BLaER1 treated with 17β-estradiol and CSF1 and Interleukin-3, amounts not matched to agents 10 nM and 100 nM (cell line): ENCODE measurements around the gene MUC5AC.

ENCODE experiments used
- H3K27ac ChIP-seq, 11 experiments: shearing (Covaris generic); formaldehyde crosslinking; 2 replicates each; pipeline ENCODE4 v1.8.1; 2022
- H3K27me3 ChIP-seq, 11 experiments: shearing (Covaris generic); formaldehyde crosslinking; 2 replicates each; pipeline ENCODE4 v1.8.1; 2022
- H3K36me3 ChIP-seq, 11 experiments: shearing (Covaris generic); formaldehyde crosslinking; 2 replicates each; pipeline ENCODE4 v1.8.1; 2022
- H3K4me1 ChIP-seq, 10 experiments: shearing (Covaris generic); formaldehyde crosslinking; 2 replicates each; pipeline ENCODE4 v1.8.1; 2022
- H3K4me2 ChIP-seq, 11 experiments: shearing (Covaris generic); formaldehyde crosslinking; 2 replicates each; pipeline ENCODE4 v1.8.1; 2022
- H3K4me3 ChIP-seq, 10 experiments: shearing (Covaris generic); formaldehyde crosslinking; 2 replicates each; pipeline ENCODE4 v1.8.1; 2022
- H3K9ac ChIP-seq, 11 experiments: shearing (Covaris generic); formaldehyde crosslinking; 2 replicates each; pipeline ENCODE4 v1.8.1; 2022
- H3K9me3 ChIP-seq, 11 experiments: shearing (Covaris generic); formaldehyde crosslinking; replicated peaks in 1 of 11; 2 replicates each; pipeline ENCODE4 v1.8.1; 2022
- H4K20me1 ChIP-seq, 11 experiments: shearing (Covaris generic); formaldehyde crosslinking; 2 replicates each; pipeline ENCODE4 v1.8.1; 2022
- Cebpa-rat ChIP-seq, 11 experiments: shearing (Covaris generic); IDR thresholded peaks; 2 replicates each; pipeline ENCODE4 v1.8.1; 2022

Gene MUC5AC

GRCh38 chr11:1221848-1222311 lies 64.1 kb downstream of the MUC5AC start:
- Histone ChIP-seq H3K27ac (no peak overlapping the region), H3K27me3 (peaks cover 3 to 55% (median 34%) of the 10 kb centered on the region in 11 experiments; a peak in 16 of 22 replicates), H3K4me1 (peaks cover 0 to 6% (median 0%) of the 10 kb centered on the region in 10 experiments; a peak in 4 of 20 replicates), H3K36me3 (no peaks in the 10 kb centered on the region), H3K4me2 (no peak overlapping the region), H3K9me3 (no peaks in the 10 kb centered on the region), H4K20me1 (peaks cover 0 to 8% (median 0%) of the 10 kb centered on the region in 11 experiments; a peak in 3 of 22 replicates), H3K4me3 (no peak overlapping the region), H3K9ac (no peak overlapping the region)
- no peak for TF ChIP-seq Cebpa-rat (IDR thresholded peaks at IDR 0.05)

DNA sequence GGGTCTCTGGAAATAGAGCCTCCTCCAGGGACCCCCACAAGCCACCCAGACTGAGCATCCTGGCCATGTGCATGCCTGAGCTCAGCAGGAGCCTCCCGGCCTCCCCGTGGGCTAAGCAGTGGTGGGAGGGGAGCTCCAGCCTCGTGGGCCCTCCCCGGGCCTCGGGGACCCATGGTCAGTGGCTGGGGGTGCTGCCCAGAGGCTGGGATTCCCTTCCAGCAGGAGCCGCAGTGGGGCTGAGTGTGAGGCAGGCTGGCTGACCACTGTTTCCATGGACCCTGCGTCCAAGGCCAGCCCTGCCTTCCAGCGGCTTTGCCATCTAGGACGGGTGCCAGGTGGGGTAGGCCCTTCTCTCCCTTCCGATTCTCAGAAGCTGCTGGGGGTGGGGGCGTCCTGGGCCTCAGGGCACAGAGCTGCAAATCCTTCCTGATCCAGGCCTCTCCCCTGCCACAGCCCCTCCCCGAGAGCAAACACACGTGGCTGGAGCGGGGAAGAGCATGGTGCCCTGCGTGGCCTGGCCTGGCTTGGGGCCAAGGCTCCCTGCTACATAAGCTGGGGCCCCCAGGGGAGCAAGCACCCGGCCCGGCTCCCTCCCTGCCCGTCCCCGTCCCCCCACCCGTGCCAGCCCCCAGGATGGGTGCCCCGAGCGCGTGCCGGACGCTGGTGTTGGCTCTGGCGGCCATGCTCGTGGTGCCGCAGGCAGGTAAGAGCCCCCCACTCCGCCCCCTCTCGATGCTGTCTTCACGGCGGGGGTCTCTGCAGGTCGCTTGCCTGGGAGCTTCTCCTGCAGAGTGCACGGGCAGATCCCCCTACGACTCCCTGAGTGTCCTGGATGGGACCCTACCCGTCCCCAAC lies 65.0 kb downstream of the MUC5AC start, which contains the start of gene MUC5B:
MUC5B (plus strand) TSS at position 576 of the 855 bp plus-strand sequence; CDS start at position 634, 58 bp downstream.
- Histone ChIP-seq H3K9me3 (no peaks in the 10 kb centered on the region), H3K36me3 (no peaks in the 10 kb centered on the region), H3K27ac (no peak within 1 kb of the TSS), H4K20me1 (peaks cover 0 to 13% (median 0%) of the 10 kb centered on the region in 11 experiments; a peak in 3 of 22 replicates), H3K9ac (no peak within 1 kb of the TSS), H3K4me1 (peaks cover 0 to 6% (median 0%) of the 10 kb centered on the region in 10 experiments; a peak in 4 of 20 replicates), H3K27me3 (peaks cover 3 to 55% (median 34%) of the 10 kb centered on the region in 11 experiments; a peak in 16 of 22 replicates), H3K4me3 (no peak within 1 kb of the TSS), H3K4me2 (no peak within 1 kb of the TSS)
- no peak for TF ChIP-seq Cebpa-rat (IDR thresholded peaks at IDR 0.05)

GRCh38 chr11:1223346-1224110 lies 65.8 kb downstream of the MUC5AC start:
- H3K9me3 ChIP-seq: no peaks in the 10 kb centered on the region
- no peak overlapping the region for H3K4me3 ChIP-seq
- H3K36me3 ChIP-seq: no peaks in the 10 kb centered on the region
- H3K27ac ChIP-seq: no peak overlapping the region
- peaks cover 3 to 55% (median 34%) of the 10 kb centered on the region in 11 experiments; a peak in 16 of 22 replicates for H3K27me3 ChIP-seq
- no peak overlapping the region for H3K4me2 ChIP-seq
- H4K20me1 ChIP-seq: peaks cover 0 to 20% (median 0%) of the 10 kb centered on the region in 11 experiments; a peak in 3 of 22 replicates
- peaks cover 0 to 11% (median 0%) of the 10 kb centered on the region in 10 experiments; a peak in 6 of 20 replicates for H3K4me1 ChIP-seq
- no peak overlapping the region for H3K9ac ChIP-seq
- no peak for TF ChIP-seq Cebpa-rat (IDR thresholded peaks at IDR 0.05)

- Histone ChIP-seq H3K4me1 (peaks cover 0 to 11% (median 0%) of the 10 kb centered on the region in 10 experiments; a peak in 6 of 20 replicates), H3K4me3 (no peak overlapping the region), H3K27me3 (peaks cover 3 to 55% (median 34%) of the 10 kb centered on the region in 11 experiments; a peak in 16 of 22 replicates), H4K20me1 (peaks cover 0 to 16% (median 0%) of the 10 kb centered on the region in 11 experiments; a peak in 3 of 22 replicates), H3K36me3 (no peaks in the 10 kb centered on the region), H3K4me2 (no peak overlapping the region), H3K27ac (no peak overlapping the region), H3K9ac (no peak overlapping the region), H3K9me3 (no peaks in the 10 kb centered on the region)
- no peak for TF ChIP-seq Cebpa-rat (IDR thresholded peaks at IDR 0.05)
Measured at GRCh38 chr11:1224111-1224490, 66.3 kb downstream of the MUC5AC start.

DNA sequence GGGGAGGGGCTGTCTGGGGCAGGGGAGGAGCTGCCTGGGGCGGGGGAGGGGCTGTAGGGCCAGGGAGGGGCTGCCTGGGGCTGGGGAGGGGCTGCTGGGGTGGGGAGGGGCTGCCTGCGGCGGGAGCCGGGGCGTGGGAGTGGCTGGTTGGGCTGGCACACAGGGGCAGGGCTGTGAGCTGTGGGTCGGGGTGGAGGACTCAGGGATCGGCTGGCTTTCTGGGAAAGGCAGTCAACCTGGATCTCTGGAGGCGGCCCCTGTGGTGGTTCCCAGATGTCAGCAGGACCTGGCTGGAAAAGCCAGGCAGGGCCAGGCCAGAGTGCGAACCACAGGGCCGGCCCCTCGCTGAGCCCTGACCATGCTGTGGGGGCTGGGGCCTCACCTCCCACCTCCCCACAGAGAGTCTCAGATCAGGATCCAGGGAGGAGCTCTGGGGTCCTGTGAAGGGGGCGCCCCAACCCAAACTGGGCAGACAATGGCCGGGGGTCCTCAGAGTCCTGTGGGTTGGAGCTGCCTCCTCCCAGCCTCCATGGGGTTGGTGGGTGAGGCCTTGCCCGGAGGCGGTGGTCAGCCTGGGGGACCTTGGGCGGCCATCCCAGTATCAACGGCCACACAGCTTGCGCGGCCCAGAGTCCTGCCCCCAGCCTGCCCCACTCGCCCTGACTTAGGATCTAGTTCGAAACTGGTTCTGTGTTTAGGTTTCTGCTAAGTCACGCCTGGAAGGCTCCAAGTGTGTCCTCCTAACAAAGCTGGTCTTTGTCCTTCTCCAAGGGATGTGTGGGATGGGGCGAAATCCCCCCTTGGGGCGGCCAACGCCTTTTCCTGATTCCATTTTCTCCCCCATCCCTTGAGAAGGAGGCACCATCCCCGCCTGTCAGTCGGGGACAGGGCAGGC lies 67.0 kb downstream of the MUC5AC start:
- no peak overlapping the region for H3K9ac ChIP-seq
- no peak overlapping the region for H3K4me2 ChIP-seq
- peaks cover 0 to 20% (median 0%) of the 10 kb centered on the region in 11 experiments; a peak in 4 of 22 replicates for H4K20me1 ChIP-seq
- H3K36me3 ChIP-seq: no peaks in the 10 kb centered on the region
- TF ChIP-seq Cebpa-rat (IDR thresholded peaks at IDR 0.05): no peak
- H3K4me3 ChIP-seq: no peak overlapping the region
- peaks cover 0 to 9% (median 0%) of the 10 kb centered on the region in 10 experiments; a peak in 6 of 20 replicates for H3K4me1 ChIP-seq
- H3K9me3 ChIP-seq: no peaks in the 10 kb centered on the region
- peaks cover 3 to 54% (median 34%) of the 10 kb centered on the region in 11 experiments; a peak in 16 of 22 replicates for H3K27me3 ChIP-seq
- H3K27ac ChIP-seq: no peak overlapping the region

DNA sequence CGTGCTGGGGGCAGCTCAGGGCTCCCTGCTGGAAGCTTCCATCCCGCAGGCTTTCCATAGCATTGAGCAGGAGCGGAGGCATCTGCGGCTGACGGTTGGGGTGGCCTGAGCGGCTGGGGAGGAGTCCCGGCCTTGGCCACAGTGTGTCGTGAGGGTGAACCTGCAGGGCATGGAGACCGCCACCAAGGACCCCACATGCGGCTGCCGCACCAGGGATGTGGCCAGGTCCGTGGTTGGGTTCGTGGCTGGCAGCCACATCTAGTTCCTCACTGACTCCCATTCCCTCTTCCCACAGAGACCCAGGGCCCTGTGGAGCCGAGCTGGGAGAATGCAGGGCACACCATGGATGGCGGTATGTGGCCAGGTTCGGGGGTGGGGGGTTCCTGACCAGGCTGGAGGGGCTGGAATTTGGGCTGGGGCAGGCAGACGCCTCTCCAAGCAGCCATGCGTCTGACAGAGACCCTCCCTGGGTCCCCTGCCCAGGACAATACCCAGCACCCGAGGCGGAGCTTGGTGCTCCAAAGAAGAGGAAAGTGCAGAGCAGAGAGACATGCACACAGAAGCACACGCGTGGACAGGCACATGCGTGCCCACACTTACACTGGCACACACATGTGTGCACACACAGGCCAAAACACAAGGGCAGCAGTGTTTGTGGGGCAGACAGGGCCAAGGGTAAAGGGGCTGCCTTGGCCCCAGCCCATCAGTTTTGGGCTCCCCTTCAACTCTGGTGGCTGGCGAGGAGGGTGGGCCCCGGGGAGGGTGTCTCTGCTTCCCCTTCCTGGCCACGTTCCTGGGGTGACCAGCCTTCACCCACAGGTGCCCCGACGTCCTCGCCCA lies 67.9 kb downstream of the MUC5AC start:
- TF ChIP-seq Cebpa-rat (IDR thresholded peaks at IDR 0.05): no peak
- Histone ChIP-seq H3K9me3 (no peaks in the 10 kb centered on the region), H4K20me1 (peaks cover 0 to 26% (median 0%) of the 10 kb centered on the region in 11 experiments; a peak in 4 of 22 replicates), H3K36me3 (no peaks in the 10 kb centered on the region), H3K27me3 (peaks cover 3 to 46% (median 34%) of the 10 kb centered on the region in 11 experiments; a peak in 16 of 22 replicates), H3K4me2 (no peak overlapping the region), H3K4me1 (peaks cover 0 to 5% (median 0%) of the 10 kb centered on the region in 10 experiments; a peak in 6 of 20 replicates), H3K27ac (no peak overlapping the region), H3K9ac (no peak overlapping the region), H3K4me3 (no peak overlapping the region)

DNA sequence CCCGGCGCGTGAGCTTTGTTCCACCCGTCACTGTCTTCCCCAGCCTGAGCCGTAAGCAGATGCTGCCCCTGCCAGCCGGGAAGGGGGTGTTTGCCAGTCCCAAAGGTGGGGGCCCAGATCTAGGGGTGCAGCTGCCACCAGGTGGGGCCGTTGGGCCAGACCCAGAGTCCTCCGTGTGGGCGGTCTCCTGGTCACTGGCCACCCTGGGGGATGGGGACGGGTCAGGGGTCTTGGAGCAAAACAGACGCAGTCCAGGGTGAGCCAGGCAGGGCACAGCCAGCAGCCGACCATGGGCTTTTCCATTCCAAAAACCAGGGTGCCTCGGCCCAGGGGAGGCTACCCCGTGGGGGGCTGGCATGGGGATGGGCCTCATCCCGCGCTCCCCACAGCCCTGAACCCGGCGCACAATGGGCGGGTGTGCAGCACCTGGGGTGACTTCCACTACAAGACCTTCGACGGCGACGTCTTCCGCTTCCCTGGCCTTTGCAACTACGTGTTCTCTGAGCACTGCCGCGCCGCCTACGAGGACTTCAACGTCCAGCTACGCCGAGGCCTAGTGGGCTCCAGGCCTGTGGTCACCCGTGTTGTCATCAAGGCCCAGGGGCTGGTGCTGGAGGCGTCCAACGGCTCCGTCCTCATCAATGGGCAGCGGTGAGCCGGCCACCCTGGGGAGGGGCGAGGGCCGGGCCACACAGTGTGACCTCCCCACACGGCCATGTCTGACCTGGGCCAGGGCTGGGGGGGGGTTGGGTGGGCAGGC lies 68.7 kb downstream of the MUC5AC start:
- Histone ChIP-seq H3K36me3 (no peaks in the 10 kb centered on the region), H3K4me1 (peaks cover 0 to 13% (median 7%) of the 10 kb centered on the region in 10 experiments; a peak in 9 of 20 replicates), H4K20me1 (peaks cover 0 to 33% (median 0%) of the 10 kb centered on the region in 11 experiments; a peak in 7 of 22 replicates), H3K4me2 (no peak overlapping the region), H3K9ac (no peak overlapping the region), H3K27me3 (peaks cover 3 to 40% (median 28%) of the 10 kb centered on the region in 11 experiments; a peak in 16 of 22 replicates), H3K4me3 (no peak overlapping the region), H3K27ac (no peak overlapping the region), H3K9me3 (no peaks in the 10 kb centered on the region)
- no peak for TF ChIP-seq Cebpa-rat (IDR thresholded peaks at IDR 0.05)
